GM08714 (cell line): ENCODE results near the gene PTPRB.

Source experiments
- H3K4me3 ChIP-seq: fragments of 200-500 bp; sonication (Bioruptor generic); 2 replicates; pipeline ENCODE4 v1.5.1; 2014; ENCODE audit warnings: mild to moderate bottlenecking, low read length, inconsistent platforms
- ZNF274 ChIP-seq: IDR thresholded peaks from 2 replicates; pipeline ENCODE4 v1.6.1; 2012; ENCODE audit warnings: mild to moderate bottlenecking, low read depth, low read length

PTPRB gene

GRCh38 chr12:70555081-70555480, 82.1 kb downstream of the PTPRB start:
- no peak overlapping the region for H3K4me3 ChIP-seq
- TF ChIP-seq ZNF274: no peak

- no peak overlapping the region for H3K4me3 ChIP-seq
- TF ChIP-seq ZNF274: no peak
Measured at GRCh38 chr12:70553391-70553859, 83.8 kb downstream of the PTPRB start.

- no peak for TF ChIP-seq ZNF274
- no peak overlapping the region for H3K4me3 ChIP-seq
Measured at GRCh38 chr12:70551731-70552130, 85.5 kb downstream of the PTPRB start.

- no peak overlapping the region for H3K4me3 ChIP-seq
- no peak for TF ChIP-seq ZNF274
Measured at GRCh38 chr12:70550180-70550577, 87.0 kb downstream of the PTPRB start.

GRCh38 chr12:70549340-70550179, 87.7 kb downstream of the PTPRB start:
- H3K4me3 ChIP-seq: no peak overlapping the region
- TF ChIP-seq ZNF274: no peak

GRCh38 chr12:70543444-70543843, 93.8 kb downstream of the PTPRB start:
- H3K4me3 ChIP-seq: no peak overlapping the region
- no peak for TF ChIP-seq ZNF274

GRCh38 chr12:70540996-70541395, 96.2 kb downstream of the PTPRB start:
- H3K4me3 ChIP-seq: no peak overlapping the region
- no peak for TF ChIP-seq ZNF274

- no peak for TF ChIP-seq ZNF274
- H3K4me3 ChIP-seq: no peak overlapping the region
Measured at GRCh38 chr12:70536650-70537049, 100.6 kb downstream of the PTPRB start.

GRCh38 chr12:70535896-70536374, 101.3 kb downstream of the PTPRB start:
- no peak overlapping the region for H3K4me3 ChIP-seq
- TF ChIP-seq ZNF274: no peak

GRCh38 chr12:70534466-70534865, 102.8 kb downstream of the PTPRB start:
- no peak overlapping the region for H3K4me3 ChIP-seq
- no peak for TF ChIP-seq ZNF274

- no peak overlapping the region for H3K4me3 ChIP-seq
- TF ChIP-seq ZNF274: no peak
Measured at GRCh38 chr12:70529647-70530046, 107.6 kb downstream of the PTPRB start.

GRCh38 chr12:70520847-70521246, 116.4 kb downstream of the PTPRB start:
- no peak overlapping the region for H3K4me3 ChIP-seq
- TF ChIP-seq ZNF274: no peak

GRCh38 chr12:70513426-70513825, 123.8 kb downstream of the PTPRB start:
- TF ChIP-seq ZNF274: no peak
- H3K4me3 ChIP-seq: no peak overlapping the region

GRCh38 chr12:70508178-70508577, 129.1 kb downstream of the PTPRB start:
- TF ChIP-seq ZNF274: no peak
- H3K4me3 ChIP-seq: no peak overlapping the region

- H3K4me3 ChIP-seq: no peak overlapping the region
Measured at GRCh38 chr12:70507442-70507841, 129.8 kb downstream of the PTPRB start.

More at GRCh38 chr12:70507442-70507841, 129.8 kb downstream of the PTPRB start:
- no peak for TF ChIP-seq ZNF274
